Endothelial cell (in vitro differentiated cells): ENCODE measurements around the gene IGFBP4. TPM values are rescaled to one million over a fixed set of nuclear protein-coding genes. Genes with fewer than 3 reads are reported as not detected.

Experiments
- DNase-seq: peaks from one replicate; pipeline ENCODE4 v3.0.0; 2021; ENCODE audit warnings: low spot score
- H3K27ac Mint-ChIP-seq: one replicate; pipeline ENCODE4 v1.8.0; 2021; ENCODE audit warnings: mixed read lengths, inconsistent platforms; ENCODE audit not compliant: unreplicated experiment
- H3K27me3 Mint-ChIP-seq: one replicate; pipeline ENCODE4 v1.8.0; 2021; ENCODE audit warnings: mild to moderate bottlenecking, moderate library complexity, mixed read lengths, inconsistent platforms; ENCODE audit not compliant: unreplicated experiment
- H3K36me3 Mint-ChIP-seq: one replicate; pipeline ENCODE4 v1.8.0; 2021; ENCODE audit warnings: mild to moderate bottlenecking, low read depth, mixed read lengths, inconsistent platforms; ENCODE audit not compliant: unreplicated experiment
- H3K4me1 Mint-ChIP-seq: one replicate; pipeline ENCODE4 v1.8.0; 2021; ENCODE audit warnings: mild to moderate bottlenecking, mixed read lengths, inconsistent platforms; ENCODE audit not compliant: unreplicated experiment
- H3K4me3 Mint-ChIP-seq: one replicate; pipeline ENCODE4 v1.8.0; 2021; ENCODE audit warnings: mild to moderate bottlenecking, mixed read lengths, inconsistent platforms; ENCODE audit not compliant: unreplicated experiment
- H3K9me3 Mint-ChIP-seq: one replicate; pipeline ENCODE4 v1.8.0; 2021; ENCODE audit warnings: mixed read lengths, inconsistent platforms; ENCODE audit not compliant: unreplicated experiment
- CTCF ChIP-seq: fragments of 200-600 bp; sonication (generic); IDR thresholded peaks from one replicate; pipeline ENCODE4 v1.5.0; 2021; ENCODE audit warnings: antibody characterized with exemption; ENCODE audit not compliant: unreplicated experiment
- total RNA-seq: library from RNA; stranded (reverse); fragmentation: NEBNext Ultra II Directional; extraction: Animal tissue kit (Norgen Biotek cat#: 25700); gene quantifications from one replicate; pipeline ENCODE4 v1.2.1, GENCODE V29; 2021; ENCODE audit not compliant: unreplicated experiment

The IGFBP4 gene
- total RNA-seq, 1 donor from 2014 or later = 1,531 TPM

- Mint-ChIP-seq H3K36me3 (peaks cover 12% of the 10 kb centered on the region), H3K27me3 (peaks cover 16% of the 10 kb centered on the region), H3K9me3 (no peaks in the 10 kb centered on the region), H3K27ac (no peak overlapping the region), H3K4me1 (peaks cover 26% of the 10 kb centered on the region), H3K4me3 (no peak overlapping the region)
- no peak for TF ChIP-seq CTCF
- DNase-seq = no peak
These were observed 3.1 kb upstream of the IGFBP4 start for GRCh38 chr17:40440166-40440565.

GRCh38 chr17:40442392-40443195, 656 bp upstream of the IGFBP4 start:
- Mint-ChIP-seq H3K9me3 (no peaks in the 10 kb centered on the region), H3K27me3 (peaks cover 23% of the 10 kb centered on the region), H3K27ac (peak overlapping the region; percentile 48), H3K4me1 (peaks cover 39% of the 10 kb centered on the region), H3K36me3 (peaks cover 21% of the 10 kb centered on the region), H3K4me3 (peak overlapping the region; percentile 88)
- DNase-seq = no peak
- no peak for TF ChIP-seq CTCF

- H3K27ac Mint-ChIP-seq = peak overlapping the region; percentile 100
- peaks cover 25% of the 10 kb centered on the region for H3K27me3 Mint-ChIP-seq
- TF ChIP-seq CTCF = peak; percentile 15
- H3K4me3 Mint-ChIP-seq = peak overlapping the region; percentile 98
- no peaks in the 10 kb centered on the region for H3K9me3 Mint-ChIP-seq
- peaks cover 55% of the 10 kb centered on the region for H3K4me1 Mint-ChIP-seq
- peaks cover 28% of the 10 kb centered on the region for H3K36me3 Mint-ChIP-seq
- no peak for DNase-seq
These were observed 994 bp downstream of the IGFBP4 start for GRCh38 chr17:40443988-40444899.

GRCh38 chr17:40445751-40446468, 2.7 kb downstream of the IGFBP4 start:
- peaks cover 23% of the 10 kb centered on the region for H3K27me3 Mint-ChIP-seq

More at GRCh38 chr17:40445751-40446468, 2.7 kb downstream of the IGFBP4 start:
- Mint-ChIP-seq H3K9me3 (no peaks in the 10 kb centered on the region), H3K27ac (peak overlapping the region; percentile 100), H3K4me3 (peak overlapping the region; percentile 98), H3K36me3 (peaks cover 28% of the 10 kb centered on the region), H3K4me1 (peaks cover 51% of the 10 kb centered on the region)
- DNase-seq = no peak
- peak; percentile 41 for TF ChIP-seq CTCF
